Measurements from ENCODE around the gene SPATA32. TPM values are rescaled to one million over a fixed set of nuclear protein-coding genes. Genes with fewer than 3 reads are reported as not detected.

SPATA32 gene
- total and polyA plus RNA-seq, 2 experiments from 2014 or later, result not detected

DNA sequence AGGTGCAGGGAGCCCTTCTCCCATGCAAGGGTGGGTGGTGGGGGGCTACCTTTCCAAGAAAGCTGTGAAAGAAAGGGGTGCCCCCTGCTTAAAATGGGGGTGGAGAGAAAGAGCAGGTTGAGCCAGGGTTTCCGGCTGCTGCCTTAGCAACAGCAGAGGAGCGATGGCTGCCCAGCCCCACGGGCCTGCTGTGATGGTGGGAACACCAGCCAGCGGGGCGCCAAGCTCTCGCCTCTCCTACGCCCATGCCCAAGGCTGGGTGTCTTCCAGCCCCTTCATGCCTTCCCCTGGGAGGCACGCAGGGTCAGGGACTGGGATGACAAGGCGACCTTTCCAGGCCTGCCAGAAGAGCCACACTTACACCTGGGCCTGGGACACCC is 37.2 kb downstream of the SPATA32 start:
- H3K4me2 ChIP-seq, result no peak overlapping the region
- H3K79me2 ChIP-seq (replicated peaks; ENCODE audit: insufficient read depth), result no peaks in the 10 kb centered on the region
- no peaks in the 10 kb centered on the region for H3K36me3 ChIP-seq (ENCODE audit: insufficient read depth)
- H4K20me1 ChIP-seq (replicated peaks; ENCODE audit: insufficient read depth), result no peaks in the 10 kb centered on the region
- no peak overlapping the region for H2AFZ ChIP-seq
- H3K27me3 Mint-ChIP-seq (ENCODE audit: insufficient read depth, low read depth, poor library complexity), result peaks cover 42% of the 10 kb centered on the region
- no peaks in the 10 kb centered on the region for H3K9me2 ChIP-seq (ENCODE audit: insufficient read depth)
- 0 out of 2 replicates have a peak, but pooled peaks cover 2% of the 10 kb centered on the region for H3F3A ChIP-seq (replicated peaks; ENCODE audit: low read depth)
- ATAC-seq (no peak), DNase-seq (ENCODE audit: low spot score) (no peak)
- no peak overlapping the region for H3K27ac Mint-ChIP-seq
- no peaks in the 10 kb centered on the region; the same call in 2 of the 3 replicates for H3K9me3 Mint-ChIP-seq
- H3K4me1 Mint-ChIP-seq, result peaks cover 47% of the 10 kb centered on the region
- H3K4me3 Mint-ChIP-seq, result no peak overlapping the region
- peaks cover 39% of the 10 kb centered on the region for H3K27me3 ChIP-seq (ENCODE audit: insufficient read depth)
- peaks cover 30% of the 10 kb centered on the region for H3K4me1 ChIP-seq (ENCODE audit: insufficient read depth)
- no peak overlapping the region for H3K4me3 ChIP-seq
- no peak overlapping the region for H3K27ac ChIP-seq (ENCODE audit: low read depth)
- TF ChIP-seq, protein P1, sequence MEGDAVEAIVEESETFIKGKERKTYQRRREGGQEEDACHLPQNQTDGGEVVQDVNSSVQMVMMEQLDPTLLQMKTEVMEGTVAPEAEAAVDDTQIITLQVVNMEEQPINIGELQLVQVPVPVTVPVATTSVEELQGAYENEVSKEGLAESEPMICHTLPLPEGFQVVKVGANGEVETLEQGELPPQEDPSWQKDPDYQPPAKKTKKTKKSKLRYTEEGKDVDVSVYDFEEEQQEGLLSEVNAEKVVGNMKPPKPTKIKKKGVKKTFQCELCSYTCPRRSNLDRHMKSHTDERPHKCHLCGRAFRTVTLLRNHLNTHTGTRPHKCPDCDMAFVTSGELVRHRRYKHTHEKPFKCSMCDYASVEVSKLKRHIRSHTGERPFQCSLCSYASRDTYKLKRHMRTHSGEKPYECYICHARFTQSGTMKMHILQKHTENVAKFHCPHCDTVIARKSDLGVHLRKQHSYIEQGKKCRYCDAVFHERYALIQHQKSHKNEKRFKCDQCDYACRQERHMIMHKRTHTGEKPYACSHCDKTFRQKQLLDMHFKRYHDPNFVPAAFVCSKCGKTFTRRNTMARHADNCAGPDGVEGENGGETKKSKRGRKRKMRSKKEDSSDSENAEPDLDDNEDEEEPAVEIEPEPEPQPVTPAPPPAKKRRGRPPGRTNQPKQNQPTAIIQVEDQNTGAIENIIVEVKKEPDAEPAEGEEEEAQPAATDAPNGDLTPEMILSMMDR (conservative IDR thresholded peaks at IDR 0.05; ENCODE audit: low read depth in 2 of 2), result no peak
- no peak for TF ChIP-seq STAT1 (IDR thresholded peaks at IDR 0.05; ENCODE audit: unreplicated experiment)
- no peak for TF ChIP-seq ZNF114 (CRISPR knock-in tag; IDR thresholded peaks at IDR 0.05)
- TF ChIP-seq, protein P2, sequence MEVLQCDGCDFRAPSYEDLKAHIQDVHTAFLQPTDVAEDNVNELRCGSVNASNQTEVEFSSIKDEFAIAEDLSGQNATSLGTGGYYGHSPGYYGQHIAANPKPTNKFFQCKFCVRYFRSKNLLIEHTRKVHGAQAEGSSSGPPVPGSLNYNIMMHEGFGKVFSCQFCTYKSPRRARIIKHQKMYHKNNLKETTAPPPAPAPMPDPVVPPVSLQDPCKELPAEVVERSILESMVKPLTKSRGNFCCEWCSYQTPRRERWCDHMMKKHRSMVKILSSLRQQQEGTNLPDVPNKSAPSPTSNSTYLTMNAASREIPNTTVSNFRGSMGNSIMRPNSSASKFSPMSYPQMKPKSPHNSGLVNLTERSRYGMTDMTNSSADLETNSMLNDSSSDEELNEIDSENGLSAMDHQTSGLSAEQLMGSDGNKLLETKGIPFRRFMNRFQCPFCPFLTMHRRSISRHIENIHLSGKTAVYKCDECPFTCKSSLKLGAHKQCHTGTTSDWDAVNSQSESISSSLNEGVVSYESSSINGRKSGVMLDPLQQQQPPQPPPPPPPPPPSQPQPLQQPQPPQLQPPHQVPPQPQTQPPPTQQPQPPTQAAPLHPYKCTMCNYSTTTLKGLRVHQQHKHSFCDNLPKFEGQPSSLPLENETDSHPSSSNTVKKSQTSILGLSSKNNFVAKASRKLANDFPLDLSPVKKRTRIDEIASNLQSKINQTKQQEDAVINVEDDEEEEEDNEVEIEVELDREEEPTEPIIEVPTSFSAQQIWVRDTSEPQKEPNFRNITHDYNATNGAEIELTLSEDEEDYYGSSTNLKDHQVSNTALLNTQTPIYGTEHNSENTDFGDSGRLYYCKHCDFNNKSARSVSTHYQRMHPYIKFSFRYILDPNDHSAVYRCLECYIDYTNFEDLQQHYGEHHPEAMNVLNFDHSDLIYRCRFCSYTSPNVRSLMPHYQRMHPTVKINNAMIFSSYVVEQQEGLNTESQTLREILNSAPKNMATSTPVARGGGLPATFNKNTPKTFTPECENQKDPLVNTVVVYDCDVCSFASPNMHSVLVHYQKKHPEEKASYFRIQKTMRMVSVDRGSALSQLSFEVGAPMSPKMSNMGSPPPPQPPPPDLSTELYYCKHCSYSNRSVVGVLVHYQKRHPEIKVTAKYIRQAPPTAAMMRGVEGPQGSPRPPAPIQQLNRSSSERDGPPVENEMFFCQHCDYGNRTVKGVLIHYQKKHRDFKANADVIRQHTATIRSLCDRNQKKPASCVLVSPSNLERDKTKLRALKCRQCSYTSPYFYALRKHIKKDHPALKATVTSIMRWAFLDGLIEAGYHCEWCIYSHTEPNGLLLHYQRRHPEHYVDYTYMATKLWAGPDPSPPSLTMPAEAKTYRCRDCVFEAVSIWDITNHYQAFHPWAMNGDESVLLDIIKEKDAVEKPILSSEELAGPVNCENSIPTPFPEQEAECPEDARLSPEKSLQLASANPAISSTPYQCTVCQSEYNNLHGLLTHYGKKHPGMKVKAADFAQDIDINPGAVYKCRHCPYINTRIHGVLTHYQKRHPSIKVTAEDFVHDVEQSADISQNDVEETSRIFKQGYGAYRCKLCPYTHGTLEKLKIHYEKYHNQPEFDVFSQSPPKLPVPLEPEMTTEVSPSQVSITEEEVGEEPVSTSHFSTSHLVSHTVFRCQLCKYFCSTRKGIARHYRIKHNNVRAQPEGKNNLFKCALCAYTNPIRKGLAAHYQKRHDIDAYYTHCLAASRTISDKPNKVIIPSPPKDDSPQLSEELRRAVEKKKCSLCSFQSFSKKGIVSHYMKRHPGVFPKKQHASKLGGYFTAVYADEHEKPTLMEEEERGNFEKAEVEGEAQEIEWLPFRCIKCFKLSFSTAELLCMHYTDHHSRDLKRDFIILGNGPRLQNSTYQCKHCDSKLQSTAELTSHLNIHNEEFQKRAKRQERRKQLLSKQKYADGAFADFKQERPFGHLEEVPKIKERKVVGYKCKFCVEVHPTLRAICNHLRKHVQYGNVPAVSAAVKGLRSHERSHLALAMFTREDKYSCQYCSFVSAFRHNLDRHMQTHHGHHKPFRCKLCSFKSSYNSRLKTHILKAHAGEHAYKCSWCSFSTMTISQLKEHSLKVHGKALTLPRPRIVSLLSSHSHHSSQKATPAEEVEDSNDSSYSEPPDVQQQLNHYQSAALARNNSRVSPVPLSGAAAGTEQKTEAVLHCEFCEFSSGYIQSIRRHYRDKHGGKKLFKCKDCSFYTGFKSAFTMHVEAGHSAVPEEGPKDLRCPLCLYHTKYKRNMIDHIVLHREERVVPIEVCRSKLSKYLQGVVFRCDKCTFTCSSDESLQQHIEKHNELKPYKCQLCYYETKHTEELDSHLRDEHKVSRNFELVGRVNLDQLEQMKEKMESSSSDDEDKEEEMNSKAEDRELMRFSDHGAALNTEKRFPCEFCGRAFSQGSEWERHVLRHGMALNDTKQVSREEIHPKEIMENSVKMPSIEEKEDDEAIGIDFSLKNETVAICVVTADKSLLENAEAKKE (CRISPR knock-in tag; IDR thresholded peaks at IDR 0.05), result no peak
- no peak for TF ChIP-seq EZH2 (IDR thresholded peaks at IDR 0.05; ENCODE audit: low read depth, unreplicated experiment)
- TF ChIP-seq CREB1 (CRISPR knock-in tag; IDR thresholded peaks at IDR 0.05; ENCODE audit: low read depth), result no peak
- no peak for TF ChIP-seq ETS1 (IDR thresholded peaks at IDR 0.05)
- TF ChIP-seq NANOG (IDR thresholded peaks at IDR 0.05; ENCODE audit: borderline replicate concordance), result no peak
- TF ChIP-seq POLR2AphosphoS5 (IDR thresholded peaks at IDR 0.05; ENCODE audit: low read depth), result no peak
- TF ChIP-seq JUNB (IDR thresholded peaks at IDR 0.05; ENCODE audit: unreplicated experiment), result no peak
- no peak for TF ChIP-seq EZH2phosphoT487 (IDR thresholded peaks at IDR 0.05; ENCODE audit: unreplicated experiment)
- no peak for TF ChIP-seq REST (IDR thresholded peaks at IDR 0.05; ENCODE audit: unreplicated experiment)
- no peak for TF ChIP-seq ZNF331 (CRISPR knock-in tag; IDR thresholded peaks at IDR 0.05; ENCODE audit: low read depth)
- no peaks in the 10 kb centered on the region for H3K36me3 Mint-ChIP-seq (ENCODE audit: low read depth)
